SK-N-MC (cell line): ENCODE data around the gene CHMP4A.

ENCODE experiments used
- EZH2 ChIP-seq: fragments of 200-600 bp; sonication (generic); IDR thresholded peaks from one replicate; pipeline ENCODE4 v1.6.1; 2017; ENCODE audit warnings: antibody characterized with exemption
- POLR2AphosphoS5 ChIP-seq: IDR thresholded peaks from 2 replicates; pipeline ENCODE4 v1.6.1; 2012; ENCODE audit warnings: mild to moderate bottlenecking, low read depth, low read length, borderline replicate concordance

DNA sequence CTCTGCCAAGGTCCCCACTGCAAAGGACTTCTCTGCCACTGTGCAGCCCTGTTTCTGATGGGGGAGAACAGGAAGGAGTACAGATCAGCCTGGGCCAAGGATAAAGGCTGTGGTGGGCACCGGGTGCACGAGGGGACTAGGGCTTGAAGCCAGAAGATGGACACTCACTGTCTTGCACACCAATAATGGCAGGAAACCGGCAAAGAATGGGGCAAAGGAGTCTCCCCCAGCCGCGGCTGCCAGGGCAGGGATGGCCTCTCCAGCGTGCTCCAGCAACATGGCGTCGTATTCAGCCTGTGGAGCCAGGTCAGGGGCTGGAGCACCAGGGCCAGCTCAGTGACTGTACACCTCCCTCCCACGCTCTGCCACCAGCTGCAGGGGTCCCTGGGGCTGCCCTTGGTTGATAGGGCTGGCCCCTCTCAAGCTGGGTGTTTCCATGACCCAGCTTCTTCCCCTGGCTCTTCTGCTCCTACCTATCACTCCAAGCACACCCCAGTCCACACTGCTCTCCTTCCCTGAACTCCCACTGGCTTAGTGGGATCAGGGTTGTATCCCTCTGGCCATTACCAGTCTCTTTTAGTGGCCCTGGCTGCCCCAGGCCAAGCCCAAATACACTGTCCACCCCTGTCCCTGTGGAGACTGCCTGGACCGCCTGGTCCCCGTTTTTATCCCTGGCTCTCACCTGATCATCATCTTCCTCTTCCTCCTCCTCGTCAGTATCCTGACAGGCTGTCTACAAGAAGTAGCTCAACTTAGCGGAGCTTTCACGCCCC lies 31.0 kb downstream of the CHMP4A start:
- TF ChIP-seq POLR2AphosphoS5 (no peak), EZH2 (no peak)
